Measurements from ENCODE around the gene C4B. TPM values are rescaled to one million over a fixed set of nuclear protein-coding genes. Genes with fewer than 3 reads are reported as not detected.
A peak's percentile ranks its signal among the peaks of the same experiment; 100 is the strongest.
"Not testable (repeated sequence)": the region's sequence is repeated elsewhere in the genome, so short reads cannot be mapped to it uniquely, and the experiment has no call there.

C4B gene
- 0.26 and 0.81 TPM in 2 replicates for total RNA-seq (2014; rRNA removed; shearing (Covaris generic); ENCODE audit: low replicate concordance)

DNA sequence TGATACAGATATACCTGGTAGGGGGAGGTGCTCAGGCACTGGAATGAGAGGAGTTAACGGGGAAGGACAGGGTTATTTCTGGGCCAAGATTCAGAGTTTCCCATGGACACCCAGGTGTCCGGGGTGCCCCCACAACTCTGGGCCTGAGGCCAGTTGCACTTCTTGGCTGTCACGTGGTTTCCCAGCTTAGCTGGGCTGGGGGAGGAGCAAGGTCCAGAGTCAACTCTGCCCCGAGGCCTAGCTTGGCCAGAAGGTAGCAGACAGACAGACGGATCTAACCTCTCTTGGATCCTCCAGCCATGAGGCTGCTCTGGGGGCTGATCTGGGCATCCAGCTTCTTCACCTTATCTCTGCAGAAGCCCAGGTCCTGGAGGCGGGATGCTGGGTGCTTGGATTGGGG lies at the start of gene C4B:
C4B (plus strand) TSS at position 249 of the 400 bp plus-strand sequence; CDS start at position 300, 51 bp downstream.
- not testable (repeated sequence) for DNase-seq, H3K9me3 ChIP-seq, H3K27me3 ChIP-seq, H3K4me3 ChIP-seq, H3K36me3 ChIP-seq

GRCh38 chr6:31965700-31966099 lies 48.9 kb upstream of the C4B start:
- Histone ChIP-seq H3K27me3 (no peaks in the 10 kb centered on the region), H3K4me3 (no peak overlapping the region), H3K36me3 (peaks cover 14% of the 10 kb centered on the region), H3K9me3 (no peaks in the 10 kb centered on the region)
- DNase-seq: no peak

DNA sequence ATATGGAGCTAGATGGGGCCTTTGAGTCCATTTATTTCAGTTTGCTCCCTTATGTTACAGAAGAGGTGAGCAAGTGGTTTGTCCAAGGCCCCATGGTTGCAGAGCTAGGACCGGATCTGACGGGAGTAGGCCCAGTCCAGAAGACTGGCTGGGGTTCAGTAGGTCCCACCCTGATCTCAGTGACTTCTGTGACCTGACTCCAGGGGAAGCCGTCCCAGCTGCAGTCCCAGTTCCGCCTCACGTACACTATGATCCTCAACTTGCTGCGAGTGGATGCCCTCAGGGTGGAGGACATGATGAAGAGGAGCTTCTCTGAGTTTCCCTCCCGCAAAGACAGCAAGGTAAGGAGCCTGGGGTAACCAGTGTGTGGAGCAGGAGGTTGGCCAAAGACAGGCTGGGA lies 48.1 kb upstream of the C4B start:
- no peaks in the 10 kb centered on the region for H3K27me3 ChIP-seq
- peaks cover 13% of the 10 kb centered on the region for H3K36me3 ChIP-seq
- no peak for DNase-seq
- H3K9me3 ChIP-seq: no peaks in the 10 kb centered on the region
- no peak overlapping the region for H3K4me3 ChIP-seq

DNA sequence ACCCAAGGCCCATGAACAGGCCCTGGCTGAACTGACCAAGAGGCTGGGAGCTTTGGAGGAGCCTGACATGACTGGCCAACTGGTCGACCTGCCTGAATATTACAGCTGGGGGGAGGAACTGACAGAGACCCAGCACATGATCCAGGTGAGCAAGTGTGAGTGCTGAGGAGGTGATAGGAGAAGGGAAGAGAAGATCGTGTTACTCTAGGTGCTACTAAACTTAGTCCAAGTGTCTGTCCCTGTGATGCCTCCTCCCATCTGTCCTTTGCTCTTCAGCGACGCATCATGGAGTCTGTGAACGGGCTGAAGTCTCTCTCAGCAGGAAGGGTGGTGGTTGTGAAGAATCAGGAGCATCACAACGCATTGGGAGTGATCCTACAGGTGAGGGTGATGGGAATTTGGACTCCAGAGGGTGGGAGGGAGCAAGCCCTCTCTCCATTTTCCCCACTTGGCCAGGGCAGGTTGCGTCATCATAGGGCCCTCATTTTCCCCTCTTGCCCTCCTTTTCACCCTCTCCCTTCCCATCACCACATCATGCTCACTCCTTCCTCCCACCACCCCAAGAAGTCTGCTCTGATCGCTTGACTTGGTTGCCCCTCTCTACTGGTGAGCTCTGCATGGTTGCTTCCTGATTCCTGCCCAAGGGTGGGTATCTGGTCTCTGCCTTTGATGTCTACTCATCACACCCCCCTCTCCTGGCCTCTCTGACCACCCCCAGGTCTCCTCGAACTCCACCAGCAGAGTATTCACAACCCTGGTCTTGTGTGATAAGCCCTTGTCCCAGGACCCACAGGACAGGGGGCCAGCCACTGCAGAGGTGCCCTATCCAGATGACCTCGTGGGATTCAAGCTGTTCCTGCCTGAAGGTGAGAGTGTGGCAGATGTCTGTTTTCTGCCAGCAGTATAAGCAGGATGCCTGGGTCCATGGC lies 47.3 kb upstream of the C4B start:
- H3K36me3 ChIP-seq: peaks cover 13% of the 10 kb centered on the region
- H3K4me3 ChIP-seq: no peak overlapping the region
- no peak for DNase-seq
- no peaks in the 10 kb centered on the region for H3K27me3 ChIP-seq
- no peaks in the 10 kb centered on the region for H3K9me3 ChIP-seq

- Histone ChIP-seq H3K36me3 (peaks cover 13% of the 10 kb centered on the region), H3K4me3 (no peak overlapping the region), H3K27me3 (no peaks in the 10 kb centered on the region), H3K9me3 (no peaks in the 10 kb centered on the region)
- no peak for DNase-seq
Observed at GRCh38 chr6:31967926-31968320, 46.7 kb upstream of the C4B start.

DNA sequence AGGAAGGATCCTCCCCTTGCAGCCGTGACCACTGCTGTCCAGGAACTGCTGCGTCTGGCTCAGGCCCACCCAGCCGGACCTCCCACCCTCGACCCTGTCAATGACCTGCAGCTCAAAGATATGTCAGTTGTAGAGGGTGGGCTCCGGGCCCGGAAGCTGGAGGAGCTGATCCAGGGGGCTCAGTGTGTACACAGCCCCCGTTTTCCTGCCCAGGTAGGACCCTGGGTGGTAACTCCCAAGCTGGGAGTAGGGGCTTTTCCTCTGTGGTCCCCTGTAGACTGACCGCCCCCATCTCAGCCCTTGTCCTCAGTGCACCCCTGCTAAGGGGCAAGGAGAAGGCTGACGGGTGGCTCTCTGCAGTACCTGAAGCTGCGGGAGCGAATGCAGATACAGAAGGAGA lies 46.3 kb upstream of the C4B start:
- H3K9me3 ChIP-seq: no peaks in the 10 kb centered on the region
- no peaks in the 10 kb centered on the region for H3K27me3 ChIP-seq
- DNase-seq: no peak
- H3K36me3 ChIP-seq: peaks cover 13% of the 10 kb centered on the region
- no peak overlapping the region for H3K4me3 ChIP-seq

GRCh38 chr6:31968791-31969711 lies 45.5 kb upstream of the C4B start:
- no peaks in the 10 kb centered on the region for H3K9me3 ChIP-seq
- no peak overlapping the region for H3K4me3 ChIP-seq
- DNase-seq: no peak
- H3K27me3 ChIP-seq: no peaks in the 10 kb centered on the region
- peaks cover 13% of the 10 kb centered on the region for H3K36me3 ChIP-seq

DNA sequence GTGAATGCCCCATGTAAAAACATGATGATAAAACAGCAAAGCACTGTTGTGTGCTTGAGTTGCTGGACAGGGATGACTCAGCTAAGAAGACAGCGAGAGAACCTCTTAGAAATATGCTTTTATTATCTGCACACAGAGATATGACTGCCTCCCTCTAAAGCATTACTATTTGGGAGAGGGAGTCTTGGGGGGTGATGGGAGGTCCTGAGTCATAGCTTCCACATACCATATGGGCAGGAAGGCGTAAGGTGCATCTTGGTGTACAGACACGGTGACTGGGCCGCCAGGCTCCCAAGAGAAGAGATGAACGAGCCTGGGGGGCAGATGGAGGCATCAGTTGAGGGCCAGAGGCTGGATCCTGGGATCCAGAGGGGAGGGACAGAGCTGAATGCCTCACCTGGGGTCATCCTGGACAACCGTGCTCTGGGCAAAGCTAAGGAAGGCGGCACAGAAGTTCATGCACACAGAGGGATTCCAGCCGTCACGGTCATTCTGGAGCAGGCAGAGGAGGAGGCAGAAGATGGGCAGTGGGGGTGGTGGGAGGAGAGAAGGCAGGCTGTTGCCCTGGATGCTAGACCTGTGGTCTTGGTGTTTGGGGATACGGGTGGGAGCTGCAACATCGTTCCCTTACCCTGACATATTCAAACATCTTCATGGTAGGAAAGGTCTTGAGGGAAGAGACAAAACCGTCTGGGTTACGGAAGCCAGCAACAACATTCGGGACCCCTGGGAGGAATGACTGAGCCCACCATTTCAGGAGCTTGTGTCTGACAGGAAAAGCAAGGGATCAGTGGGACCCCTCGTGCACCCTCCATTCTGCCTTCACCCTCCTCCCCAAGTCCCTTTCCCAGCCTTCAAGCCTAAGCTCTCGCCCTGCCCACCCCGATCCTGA lies 44.6 kb upstream of the C4B start:
- H3K4me3 ChIP-seq: peak overlapping the region; percentile 78; the same call in 1 of the 2 replicates
- no peaks in the 10 kb centered on the region for H3K9me3 ChIP-seq
- no peaks in the 10 kb centered on the region for H3K27me3 ChIP-seq
- H3K36me3 ChIP-seq: peaks cover 11% of the 10 kb centered on the region
- no peak for DNase-seq

- Histone ChIP-seq H3K27me3 (no peaks in the 10 kb centered on the region), H3K36me3 (peaks cover 11% of the 10 kb centered on the region), H3K4me3 (peak overlapping the region; percentile 78), H3K9me3 (no peaks in the 10 kb centered on the region)
- DNase-seq: peak; percentile 27
Observed at GRCh38 chr6:31970604-31971271, 43.9 kb upstream of the C4B start.

DNA sequence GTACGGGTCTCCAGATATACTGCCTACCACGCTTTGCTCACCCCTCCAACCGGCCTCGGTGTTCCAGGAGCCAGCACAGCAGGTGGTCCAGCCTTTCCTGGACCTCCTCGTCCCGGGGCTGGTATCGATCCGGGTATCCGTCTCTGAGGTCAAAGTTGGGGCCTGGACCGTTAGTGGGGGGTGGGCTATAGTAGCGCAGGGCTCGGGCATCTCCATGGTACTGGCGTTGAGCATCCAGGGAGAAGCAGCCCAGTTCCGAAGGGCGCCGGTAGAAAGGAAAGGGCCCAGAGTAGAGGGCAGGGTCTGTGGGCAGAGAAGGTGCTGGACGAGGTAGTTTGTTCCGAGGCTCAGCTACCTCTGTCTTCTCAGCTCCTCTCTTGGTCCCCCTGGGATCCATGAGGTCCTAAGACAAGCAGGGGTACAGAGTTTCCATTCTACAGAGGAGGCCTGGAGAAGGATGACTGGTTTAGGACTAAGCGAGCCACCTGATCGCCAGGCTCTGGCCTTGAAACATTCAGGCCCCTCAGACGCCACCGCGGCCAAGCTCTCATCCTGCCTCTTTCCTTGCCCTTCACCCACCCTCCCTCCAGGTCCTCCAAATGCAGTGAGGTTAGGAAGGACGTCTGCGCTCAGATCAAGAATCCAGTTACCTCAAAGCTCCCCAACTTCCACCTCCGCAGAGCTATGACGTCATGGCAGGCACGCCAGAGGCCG lies 43.2 kb upstream of the C4B start:
- Histone ChIP-seq H3K36me3 (peaks cover 11% of the 10 kb centered on the region), H3K4me3 (peak overlapping the region; percentile 78), H3K27me3 (no peaks in the 10 kb centered on the region), H3K9me3 (no peaks in the 10 kb centered on the region)
- DNase-seq: peak; percentile 21

GRCh38 chr6:31971993-31972708 lies 42.4 kb upstream of the C4B start, which contains the start of gene DXO:
TSS of gene DXO (minus strand) at chr6:31972138. CDS start at chr6:31971675, 463 bp downstream.
- Histone ChIP-seq H3K36me3 (peaks cover 11% of the 10 kb centered on the region), H3K27me3 (no peaks in the 10 kb centered on the region), H3K4me3 (peak within 1 kb of the TSS; percentile 78), H3K9me3 (no peaks in the 10 kb centered on the region)
- DNase-seq: peak; percentile 94

DNA sequence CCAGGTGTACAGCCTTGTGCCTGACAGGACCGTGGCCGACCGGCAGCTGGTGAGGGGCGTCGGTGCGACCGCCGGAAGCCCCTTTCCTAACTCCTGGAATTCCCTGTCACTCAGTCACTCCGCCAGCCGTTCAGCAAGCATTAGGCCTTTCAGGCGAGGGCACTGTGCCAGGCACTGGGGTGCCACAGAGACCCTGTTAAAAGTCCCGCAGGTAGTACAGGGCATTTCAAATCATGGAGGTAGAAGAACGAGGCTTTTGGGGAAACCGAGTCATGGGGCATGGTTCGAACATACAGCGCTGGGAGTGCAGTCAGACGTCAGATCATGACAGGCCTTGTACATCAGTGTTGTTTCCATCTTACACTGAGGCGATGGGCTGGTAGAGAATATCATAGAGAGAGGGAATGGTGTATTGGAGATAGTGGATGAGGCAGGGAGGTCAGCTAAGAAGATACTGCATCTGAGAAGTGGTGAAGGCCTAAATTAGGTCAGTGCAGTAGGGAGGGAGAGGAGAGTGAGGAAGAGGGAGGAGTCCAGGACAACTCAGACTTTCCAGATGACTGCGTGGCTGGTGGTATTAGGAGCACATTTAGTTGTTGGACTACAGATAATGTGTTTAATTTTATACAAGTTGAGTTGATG lies 41.8 kb upstream of the C4B start:
- Histone ChIP-seq H3K27me3 (no peaks in the 10 kb centered on the region), H3K36me3 (peaks cover 11% of the 10 kb centered on the region), H3K9me3 (no peaks in the 10 kb centered on the region), H3K4me3 (peak overlapping the region; percentile 78)
- DNase-seq: no peak

DNA sequence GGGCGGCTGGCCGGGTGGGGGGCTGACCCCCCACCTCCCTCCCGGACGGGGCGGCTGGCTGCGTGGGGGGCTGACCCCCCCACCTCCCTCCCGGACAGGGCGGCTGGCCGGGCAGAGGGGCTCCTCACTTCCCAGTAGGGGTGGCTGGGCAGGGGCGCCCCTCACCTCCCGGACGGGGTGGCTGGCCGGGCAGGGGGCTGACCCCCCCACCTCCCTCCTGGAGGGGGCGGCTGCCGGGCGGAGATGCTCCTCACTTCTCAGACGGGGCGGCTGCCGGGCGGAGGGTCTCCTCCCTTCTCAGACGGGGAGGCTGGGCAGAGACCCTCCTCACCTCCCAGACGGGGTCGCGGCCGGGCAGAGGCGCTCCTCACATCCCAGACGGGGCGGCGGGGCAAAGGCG lies 38.5 kb upstream of the C4B start:
- H3K9me3 ChIP-seq, H3K27me3 ChIP-seq, H3K4me3 ChIP-seq, DNase-seq, H3K36me3 ChIP-seq: not testable (repeated sequence)

DNA sequence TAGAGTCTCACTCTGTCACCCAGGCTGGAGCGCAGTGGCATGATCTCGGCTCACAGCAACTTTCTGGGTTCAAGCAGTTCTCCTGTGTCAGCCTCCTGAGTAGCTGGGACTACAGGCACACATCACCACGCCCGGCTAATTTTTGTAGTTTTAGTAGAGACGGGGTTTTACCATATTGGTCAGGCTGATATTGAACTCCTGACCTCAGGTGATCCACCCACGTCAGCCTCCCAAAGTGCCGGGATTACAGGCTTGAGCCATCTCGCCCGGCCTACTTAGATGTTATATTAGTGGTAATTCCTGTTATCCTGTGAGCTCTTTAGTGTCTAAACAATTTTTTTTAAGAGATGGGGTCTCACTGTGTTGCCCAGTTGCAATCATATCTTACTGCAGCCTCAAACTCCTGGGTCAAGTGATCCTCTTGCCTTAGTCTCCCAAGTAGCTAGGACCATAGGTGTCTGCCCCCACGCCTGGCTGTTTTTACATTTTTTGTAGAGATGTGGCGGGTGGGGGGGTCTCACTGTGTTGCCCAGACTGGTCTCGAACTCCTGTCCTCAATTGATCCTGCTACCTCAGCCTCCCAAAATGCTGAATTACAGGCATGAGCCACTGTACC lies 36.7 kb upstream of the C4B start:
- no peaks in the 10 kb centered on the region for H3K27me3 ChIP-seq
- no peak overlapping the region for H3K4me3 ChIP-seq
- no peaks in the 10 kb centered on the region for H3K9me3 ChIP-seq
- no peak for DNase-seq
- no peaks in the 10 kb centered on the region for H3K36me3 ChIP-seq

Data from MG63 (cell line).